HG02840 (cell line): Measurements from ENCODE around the gene ELN.
"Not testable (repeated sequence)": the region's sequence is repeated elsewhere in the genome, so short reads cannot be mapped to it uniquely, and the experiment has no call there.

ENCODE experiments used
- ATAC-seq: cut with Tn5 transposase; IDR thresholded peaks from one replicate; pipeline ENCODE4 v1.9.1; 2021; ENCODE audit warnings: mild to moderate bottlenecking, moderate library complexity, moderate number of reproducible peaks; ENCODE audit not compliant: unreplicated experiment, low FRiP score

ELN gene

GRCh38 chr7:74027683-74028320 is at the start of gene ELN:
TSS of gene ELN (plus strand) at chr7:74028173. CDS start at chr7:74028188, 15 bp downstream.
- no peak for ATAC-seq

- no peak for ATAC-seq
These were observed 49.1 kb upstream of the ELN start for GRCh38 chr7:73978661-73979563.

- ATAC-seq: not testable (repeated sequence)
These were observed 48.3 kb upstream of the ELN start for GRCh38 chr7:73979656-73980055.

GRCh38 chr7:73980206-73980605 is 47.8 kb upstream of the ELN start:
- no peak for ATAC-seq

GRCh38 chr7:73981933-73982332 is 46.0 kb upstream of the ELN start:
- ATAC-seq: no peak

- ATAC-seq: no peak
These were observed 44.4 kb upstream of the ELN start for GRCh38 chr7:73983437-73984164.

GRCh38 chr7:73984481-73985205 is 43.3 kb upstream of the ELN start:
- ATAC-seq: no peak

- ATAC-seq: no peak
These were observed 42.2 kb upstream of the ELN start for GRCh38 chr7:73985737-73986141.

- no peak for ATAC-seq
These were observed 41.8 kb upstream of the ELN start for GRCh38 chr7:73986158-73986631.

- ATAC-seq: no peak
These were observed 40.7 kb upstream of the ELN start for GRCh38 chr7:73987298-73987697.

- ATAC-seq: no peak
These were observed 39.8 kb upstream of the ELN start for GRCh38 chr7:73988197-73988596.

- no peak for ATAC-seq
These were observed 36.4 kb upstream of the ELN start for GRCh38 chr7:73991522-73992100.

- no peak for ATAC-seq
These were observed 35.8 kb upstream of the ELN start for GRCh38 chr7:73992101-73992562.

GRCh38 chr7:73994023-73994422 is 34.0 kb upstream of the ELN start:
- ATAC-seq: no peak

- no peak for ATAC-seq
These were observed 33.2 kb upstream of the ELN start for GRCh38 chr7:73994761-73995160.

- ATAC-seq: no peak
These were observed 32.6 kb upstream of the ELN start for GRCh38 chr7:73995330-73995729.

- ATAC-seq: no peak
These were observed 32.0 kb upstream of the ELN start for GRCh38 chr7:73995821-73996511.

GRCh38 chr7:73997056-73997455 is 30.9 kb upstream of the ELN start:
- no peak for ATAC-seq
